HepG2 (cell line): ENCODE data around the gene PSMC3IP. TPM values are rescaled to one million over a fixed set of nuclear protein-coding genes. Genes with fewer than 3 reads are reported as not detected.

Experiments used
- ASH2L ChIP-seq: fragments of 300-600, 200-600 bp; sonication (generic); IDR thresholded peaks from 2 replicates; pipeline ENCODE4 v1.7.0; 2017; ENCODE audit warnings: low read depth, mild to moderate bottlenecking, moderate library complexity, mixed read lengths, low read length; ENCODE audit not compliant: insufficient read length
- CEBPG ChIP-seq: IDR thresholded peaks from 2 replicates; pipeline ENCODE4 v1.6.1; 2016
- DBP ChIP-seq: sonication (generic); formaldehyde crosslinking; IDR thresholded peaks from 2 replicates; pipeline ENCODE4 v1.4.0; 2020; ENCODE audit warnings: missing genetic modification reagents; ENCODE audit errors: not compliant biosample characterization
- EHMT2 ChIP-seq: fragments of 200-600 bp; sonication (generic); IDR thresholded peaks from 2 replicates; pipeline ENCODE4 v1.7.0; 2017; ENCODE audit warnings: antibody characterized with exemption, low read depth, low read length, borderline replicate concordance
- EZH2 ChIP-seq: conservative IDR thresholded peaks from 2 replicates; pipeline ENCODE4 v1.6.1; 2012; ENCODE audit warnings: mild to moderate bottlenecking, low read depth, low read length, moderate library complexity
- KDM5A ChIP-seq: fragments of 200-600 bp; sonication (generic); IDR thresholded peaks from 2 replicates; pipeline ENCODE4 v1.7.0; 2018; ENCODE audit warnings: antibody characterized with exemption, mild to moderate bottlenecking, low read length, borderline replicate concordance
- KMT2A ChIP-seq: sonication (generic); formaldehyde crosslinking; IDR thresholded peaks from 2 replicates; pipeline ENCODE4 v1.4.0; 2020; ENCODE audit warnings: missing genetic modification reagents
- MLLT10 ChIP-seq: sonication (generic); formaldehyde crosslinking; IDR thresholded peaks from 2 replicates; pipeline ENCODE4 v1.4.0; 2020; ENCODE audit warnings: missing genetic modification reagents
- NFYB ChIP-seq: sonication (generic); formaldehyde crosslinking; IDR thresholded peaks from 2 replicates; pipeline ENCODE4 v1.4.0; 2020; ENCODE audit warnings: missing genetic modification reagents
- NKX3-1 ChIP-seq: sonication (generic); formaldehyde crosslinking; IDR thresholded peaks from 2 replicates; pipeline ENCODE4 v1.5.0; 2020; ENCODE audit warnings: missing genetic modification reagents
- NPAS2 ChIP-seq: sonication (generic); formaldehyde crosslinking; IDR thresholded peaks from 2 replicates; pipeline ENCODE4 v1.8.0; 2022; ENCODE audit warnings: mild to moderate bottlenecking, missing genetic modification reagents, borderline replicate concordance
- PRMT3 ChIP-seq: sonication (generic); formaldehyde crosslinking; IDR thresholded peaks from 2 replicates; pipeline ENCODE4 v1.8.1; 2022; ENCODE audit warnings: low read depth, mild to moderate bottlenecking, moderate library complexity, missing genetic modification reagents, borderline replicate concordance
- RAD21 ChIP-seq: fragments of 450-650 bp; formaldehyde crosslinking; IDR thresholded peaks from 2 replicates; pipeline ENCODE4 v1.5.0; 2020; ENCODE audit warnings: mild to moderate bottlenecking
- RELA ChIP-seq: sonication (generic); formaldehyde crosslinking; IDR thresholded peaks from 2 replicates; pipeline ENCODE4 v1.4.0; 2020; ENCODE audit warnings: missing genetic modification reagents
- SCMH1 ChIP-seq: sonication (generic); formaldehyde crosslinking; IDR thresholded peaks from 2 replicates; pipeline ENCODE4 v1.9.0; 2021; ENCODE audit warnings: missing genetic modification reagents, mild to moderate bottlenecking, borderline replicate concordance
- SIN3B ChIP-seq: fragments of 150-350 bp; IDR thresholded peaks from 2 replicates; pipeline ENCODE4 v1.6.1; 2014; ENCODE audit warnings: low read length
- SIX1 ChIP-seq: sonication (generic); formaldehyde crosslinking; IDR thresholded peaks from 2 replicates; pipeline ENCODE4 v1.4.0; 2020; ENCODE audit warnings: missing genetic modification reagents, borderline replicate concordance
- SP140L ChIP-seq: sonication (generic); formaldehyde crosslinking; IDR thresholded peaks from 2 replicates; pipeline ENCODE4 v1.4.0; 2020; ENCODE audit warnings: missing genetic modification reagents, borderline replicate concordance
- ZBTB21 ChIP-seq: sonication (generic); formaldehyde crosslinking; IDR thresholded peaks from 2 replicates; pipeline ENCODE4 v1.4.0; 2020; ENCODE audit warnings: missing genetic modification reagents
- ZBTB37 ChIP-seq: sonication (generic); formaldehyde crosslinking; IDR thresholded peaks from 2 replicates; pipeline ENCODE4 v1.4.0; 2020; ENCODE audit warnings: mild to moderate bottlenecking, missing genetic modification reagents
- ZFP37 ChIP-seq: sonication (generic); formaldehyde crosslinking; IDR thresholded peaks from 2 replicates; pipeline ENCODE4 v1.4.0; 2020; ENCODE audit warnings: missing genetic modification reagents, borderline replicate concordance
- ZFYVE20 ChIP-seq: sonication (generic); formaldehyde crosslinking; IDR thresholded peaks from 2 replicates; pipeline ENCODE4 v1.8.0; 2023; ENCODE audit warnings: low read depth, mild to moderate bottlenecking, moderate library complexity, missing genetic modification reagents, borderline replicate concordance
- ZNF383 ChIP-seq: sonication (generic); formaldehyde crosslinking; IDR thresholded peaks from 2 replicates; pipeline ENCODE4 v1.4.0; 2020; ENCODE audit warnings: missing genetic modification reagents, mild to moderate bottlenecking, borderline replicate concordance
- ZNF430 ChIP-seq: sonication (generic); formaldehyde crosslinking; IDR thresholded peaks from 2 replicates; pipeline ENCODE4 v1.9.0; 2021; ENCODE audit warnings: mild to moderate bottlenecking, missing genetic modification reagents
- ZNF451 ChIP-seq: sonication (generic); formaldehyde crosslinking; IDR thresholded peaks from 2 replicates; pipeline ENCODE4 v1.5.0; 2020; ENCODE audit warnings: mild to moderate bottlenecking, missing genetic modification reagents
- ZNF792 ChIP-seq: IDR thresholded peaks from 2 replicates; pipeline ENCODE4 v1.6.1; 2016
- polyA plus RNA-seq, 8 experiments: library from polyadenylated mRNA; depleted of rRNA in 3 of 8; stranded (reverse) in 7 of 8; unstranded in 1 of 8; fragments of >200 nt; fragmentation: Illumina TruSeq in 4 of 8; extraction: Trizol in 4 of 8; gene quantifications; 2 replicates each; pipeline versions ENCODE4 v1.2.1 to v1.2.3, GENCODE V29; 2011 to 2016; ENCODE audit warnings: low read depth in 4 of 8, missing spikeins in 1 of 8, mixed read lengths in 1 of 8; ENCODE audit not compliant: insufficient read depth in 1 of 8
- total RNA-seq, 5 experiments: library from RNA; depleted of rRNA; stranded (reverse); fragments of >200 nt; fragmentation: Illumina TruSeq; extraction: Trizol; gene quantifications; 2 replicates each; pipeline ENCODE4 v1.2.3, GENCODE V29; 2016; ENCODE audit warnings: low read depth in 1 of 5
- TF ChIP-seq, protein P1 (sequence below): sonication (generic); formaldehyde crosslinking; IDR thresholded peaks from 2 replicates; pipeline ENCODE4 v1.4.0; 2020; ENCODE audit warnings: missing genetic modification reagents, borderline replicate concordance

PSMC3IP gene
- total and polyA plus RNA-seq, 2 of the 13 experiments (the other 11 are each of a cell fraction or from before 2014, with no cell fraction given), result 6.5 to 22.4 TPM

DNA sequence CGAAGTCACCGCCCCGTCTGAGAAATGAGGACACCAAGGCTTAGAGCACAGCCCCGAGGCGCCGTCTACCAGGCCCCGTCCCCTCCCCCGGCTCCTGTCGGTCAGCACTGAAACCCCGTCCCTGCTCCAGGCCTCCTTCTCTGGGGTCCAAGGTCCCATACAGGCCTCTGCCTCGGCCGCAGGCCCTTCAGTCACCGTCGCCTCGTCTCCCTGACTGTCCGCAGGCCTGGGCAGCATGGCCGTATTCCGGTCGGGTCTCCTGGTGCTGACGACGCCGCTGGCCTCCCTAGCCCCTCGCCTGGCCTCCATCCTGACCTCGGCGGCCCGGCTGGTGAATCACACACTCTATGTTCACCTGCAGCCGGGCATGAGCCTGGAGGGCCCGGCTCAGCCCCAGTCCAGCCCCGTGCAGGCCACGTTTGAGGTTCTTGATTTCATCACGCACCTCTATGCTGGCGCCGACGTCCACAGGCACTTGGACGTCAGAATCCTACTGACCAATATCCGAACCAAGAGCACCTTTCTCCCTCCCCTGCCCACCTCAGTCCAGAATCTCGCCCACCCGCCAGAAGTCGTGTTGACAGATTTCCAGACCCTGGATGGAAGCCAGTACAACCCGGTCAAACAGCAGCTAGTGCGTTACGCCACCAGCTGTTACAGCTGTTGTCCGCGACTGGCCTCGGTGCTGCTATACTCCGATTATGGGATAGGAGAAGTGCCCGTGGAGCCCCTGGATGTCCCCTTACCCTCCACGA, 15.0 kb downstream of the PSMC3IP start (continued):
- TF ChIP-seq MLLT10 (0 out of 2 replicates have a peak, but pooled peaks have one; percentile 58), ZFP37 (CRISPR knock-in tag) (no peak), NPAS2 (no peak), SIX1 (no peak), SP140L (CRISPR knock-in tag) (no peak), KDM5A (peak; percentile 86), DBP (no peak), NKX3-1 (CRISPR knock-in tag) (no peak; the same call in 1 of the 2 replicates), ZFYVE20 (CRISPR knock-in tag) (peak; percentile 87; the same call in 1 of the 2 replicates), ZBTB21 (CRISPR knock-in tag) (peak; percentile 75; the same call in 1 of the 2 replicates), KMT2A (CRISPR knock-in tag) (no peak; the same call in 1 of the 2 replicates), NFYB (CRISPR knock-in tag) (no peak), SIN3B (no peak), SCMH1 (CRISPR knock-in tag) (no peak), ZBTB37 (CRISPR knock-in tag) (peak; percentile 73), ZNF451 (CRISPR knock-in tag) (peak; percentile 72; the same call in 1 of the 2 replicates), RELA (CRISPR knock-in tag) (no peak), RAD21 (no peak; the same call in 1 of the 2 replicates), ZNF430 (CRISPR knock-in tag) (no peak), ASH2L (peak; percentile 80), CEBPG (no peak; the same call in none of the 2 replicates), ZNF792 (CRISPR knock-in tag) (peak; percentile 43; the same call in 1 of the 2 replicates), PRMT3 (CRISPR knock-in tag) (peak; percentile 57; the same call in 1 of the 2 replicates), EHMT2 (no peak), EZH2 (no peak), ZNF383 (CRISPR knock-in tag) (no peak; the same call in 1 of the 2 replicates)
- TF ChIP-seq, protein P1, sequence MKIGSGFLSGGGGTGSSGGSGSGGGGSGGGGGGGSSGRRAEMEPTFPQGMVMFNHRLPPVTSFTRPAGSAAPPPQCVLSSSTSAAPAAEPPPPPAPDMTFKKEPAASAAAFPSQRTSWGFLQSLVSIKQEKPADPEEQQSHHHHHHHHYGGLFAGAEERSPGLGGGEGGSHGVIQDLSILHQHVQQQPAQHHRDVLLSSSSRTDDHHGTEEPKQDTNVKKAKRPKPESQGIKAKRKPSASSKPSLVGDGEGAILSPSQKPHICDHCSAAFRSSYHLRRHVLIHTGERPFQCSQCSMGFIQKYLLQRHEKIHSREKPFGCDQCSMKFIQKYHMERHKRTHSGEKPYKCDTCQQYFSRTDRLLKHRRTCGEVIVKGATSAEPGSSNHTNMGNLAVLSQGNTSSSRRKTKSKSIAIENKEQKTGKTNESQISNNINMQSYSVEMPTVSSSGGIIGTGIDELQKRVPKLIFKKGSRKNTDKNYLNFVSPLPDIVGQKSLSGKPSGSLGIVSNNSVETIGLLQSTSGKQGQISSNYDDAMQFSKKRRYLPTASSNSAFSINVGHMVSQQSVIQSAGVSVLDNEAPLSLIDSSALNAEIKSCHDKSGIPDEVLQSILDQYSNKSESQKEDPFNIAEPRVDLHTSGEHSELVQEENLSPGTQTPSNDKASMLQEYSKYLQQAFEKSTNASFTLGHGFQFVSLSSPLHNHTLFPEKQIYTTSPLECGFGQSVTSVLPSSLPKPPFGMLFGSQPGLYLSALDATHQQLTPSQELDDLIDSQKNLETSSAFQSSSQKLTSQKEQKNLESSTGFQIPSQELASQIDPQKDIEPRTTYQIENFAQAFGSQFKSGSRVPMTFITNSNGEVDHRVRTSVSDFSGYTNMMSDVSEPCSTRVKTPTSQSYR (CRISPR knock-in tag), result no peak
